Left ventricle myocardium inferior (tissue), 1 donor: ENCODE measurements around the gene SNX1. TPM values are rescaled to one million over a fixed set of nuclear protein-coding genes. Genes with fewer than 3 reads are reported as not detected.

Source experiments
- DNase-seq: peaks from one replicate; pipeline ENCODE4 v3.0.0-alpha.2; 2020
- H3K27ac ChIP-seq: fragments of 200-600 bp; replicated peaks from 2 replicates; pipeline ENCODE4 v1.8.0; 2021
- H3K27me3 ChIP-seq: fragments of 200-600 bp; 2 replicates; pipeline ENCODE4 v1.8.0; 2021; ENCODE audit warnings: low read depth
- H3K36me3 ChIP-seq: fragments of 200-600 bp; 2 replicates; pipeline ENCODE4 v1.8.0; 2021
- H3K4me1 ChIP-seq: fragments of 200-600 bp; 2 replicates; pipeline ENCODE4 v1.8.0; 2021
- H3K4me3 ChIP-seq: fragments of 200-600 bp; 2 replicates; pipeline ENCODE4 v1.8.0; 2021; ENCODE audit warnings: mild to moderate bottlenecking, moderate library complexity
- H3K9me3 ChIP-seq: fragments of 200-600 bp; replicated peaks from 2 replicates; pipeline ENCODE4 v1.8.0; 2021
- intact Hi-C: fragments of 100-400 bp; cut with micrococcal nuclease; formaldehyde crosslinking; loops from one replicate; pipeline ENCODE4 v1.11.0; 2022
- total RNA-seq: library from RNA; stranded (reverse); fragmentation: NEBNext Ultra II Directional; extraction: Animal tissue kit (Norgen Biotek cat#: 25700); gene quantifications from one replicate; pipeline ENCODE4 v1.2.1, GENCODE V29; 2021
- TF ChIP-seq, protein P1 (sequence below): fragments of 200-600 bp; IDR thresholded peaks from 2 replicates; pipeline ENCODE4 v1.8.0; 2021; ENCODE audit warnings: antibody characterized with exemption, mild to moderate bottlenecking, borderline replicate concordance
- donor health status: DM: no; HTN: yes; CAD: no; lungs with severe emphysema.

SNX1 gene
- total RNA-seq, 1 donor from 2014 or later, result 72.1 TPM

DNA sequence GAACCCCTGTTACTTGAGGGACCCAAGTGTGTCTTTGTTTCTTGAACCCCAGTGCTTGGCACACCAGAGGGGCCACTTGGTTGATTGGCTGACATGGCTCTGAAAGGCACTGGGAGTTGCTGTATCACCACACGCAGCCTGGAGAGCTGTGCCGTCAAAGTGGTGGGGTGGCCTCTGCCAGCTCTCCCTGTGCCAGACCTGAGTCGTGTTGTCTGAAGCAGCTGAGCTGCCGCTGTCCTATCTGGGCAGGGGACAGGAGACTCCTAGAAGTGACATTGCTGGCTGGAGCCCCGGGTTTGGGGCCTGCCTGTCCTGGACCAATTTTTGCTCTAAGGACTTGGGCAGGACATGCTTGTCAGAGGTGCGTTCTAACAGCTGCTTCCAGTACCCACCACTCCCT is 50.3 kb downstream of the SNX1 start:
- no peak overlapping the region for H3K4me3 ChIP-seq
- peak overlapping the region; percentile 78 for H3K27ac ChIP-seq
- H3K4me1 ChIP-seq, result peaks cover 22% of the 10 kb centered on the region
- peaks cover 25% of the 10 kb centered on the region for H3K36me3 ChIP-seq
- TF ChIP-seq, protein P1, sequence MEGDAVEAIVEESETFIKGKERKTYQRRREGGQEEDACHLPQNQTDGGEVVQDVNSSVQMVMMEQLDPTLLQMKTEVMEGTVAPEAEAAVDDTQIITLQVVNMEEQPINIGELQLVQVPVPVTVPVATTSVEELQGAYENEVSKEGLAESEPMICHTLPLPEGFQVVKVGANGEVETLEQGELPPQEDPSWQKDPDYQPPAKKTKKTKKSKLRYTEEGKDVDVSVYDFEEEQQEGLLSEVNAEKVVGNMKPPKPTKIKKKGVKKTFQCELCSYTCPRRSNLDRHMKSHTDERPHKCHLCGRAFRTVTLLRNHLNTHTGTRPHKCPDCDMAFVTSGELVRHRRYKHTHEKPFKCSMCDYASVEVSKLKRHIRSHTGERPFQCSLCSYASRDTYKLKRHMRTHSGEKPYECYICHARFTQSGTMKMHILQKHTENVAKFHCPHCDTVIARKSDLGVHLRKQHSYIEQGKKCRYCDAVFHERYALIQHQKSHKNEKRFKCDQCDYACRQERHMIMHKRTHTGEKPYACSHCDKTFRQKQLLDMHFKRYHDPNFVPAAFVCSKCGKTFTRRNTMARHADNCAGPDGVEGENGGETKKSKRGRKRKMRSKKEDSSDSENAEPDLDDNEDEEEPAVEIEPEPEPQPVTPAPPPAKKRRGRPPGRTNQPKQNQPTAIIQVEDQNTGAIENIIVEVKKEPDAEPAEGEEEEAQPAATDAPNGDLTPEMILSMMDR, result no peak
- H3K27me3 ChIP-seq, result no peaks in the 10 kb centered on the region
- H3K9me3 ChIP-seq, result no peaks in the 10 kb centered on the region
- intact Hi-C loops, result no loop called here
- DNase-seq, result peak; percentile 63

DNA sequence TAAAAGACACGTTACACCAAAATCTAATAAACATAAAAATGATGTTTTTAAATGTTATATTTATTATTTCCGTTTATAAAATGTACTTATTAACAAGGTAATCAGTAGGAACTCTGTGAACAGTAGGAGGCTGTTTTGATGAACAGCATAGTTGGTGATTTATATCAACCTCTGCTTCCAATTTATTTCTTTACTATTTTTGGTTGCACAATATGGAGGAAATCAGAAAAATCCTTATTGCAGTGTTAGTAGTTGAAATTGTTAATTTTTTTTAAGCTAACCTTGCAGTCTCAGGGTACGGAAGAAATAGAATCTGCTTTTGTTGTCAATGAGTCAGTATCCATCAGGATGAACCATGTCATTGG is 50.7 kb downstream of the SNX1 start:
- peaks cover 2% of the 10 kb centered on the region for H3K27me3 ChIP-seq
- no peak for DNase-seq
- intact Hi-C loops, result no loop called here
- H3K4me1 ChIP-seq, result peaks cover 26% of the 10 kb centered on the region
- H3K9me3 ChIP-seq, result no peaks in the 10 kb centered on the region
- H3K36me3 ChIP-seq, result peaks cover 25% of the 10 kb centered on the region
- H3K27ac ChIP-seq, result peak overlapping the region; percentile 78
- no peak overlapping the region for H3K4me3 ChIP-seq
- TF ChIP-seq, protein P1, result no peak

DNA sequence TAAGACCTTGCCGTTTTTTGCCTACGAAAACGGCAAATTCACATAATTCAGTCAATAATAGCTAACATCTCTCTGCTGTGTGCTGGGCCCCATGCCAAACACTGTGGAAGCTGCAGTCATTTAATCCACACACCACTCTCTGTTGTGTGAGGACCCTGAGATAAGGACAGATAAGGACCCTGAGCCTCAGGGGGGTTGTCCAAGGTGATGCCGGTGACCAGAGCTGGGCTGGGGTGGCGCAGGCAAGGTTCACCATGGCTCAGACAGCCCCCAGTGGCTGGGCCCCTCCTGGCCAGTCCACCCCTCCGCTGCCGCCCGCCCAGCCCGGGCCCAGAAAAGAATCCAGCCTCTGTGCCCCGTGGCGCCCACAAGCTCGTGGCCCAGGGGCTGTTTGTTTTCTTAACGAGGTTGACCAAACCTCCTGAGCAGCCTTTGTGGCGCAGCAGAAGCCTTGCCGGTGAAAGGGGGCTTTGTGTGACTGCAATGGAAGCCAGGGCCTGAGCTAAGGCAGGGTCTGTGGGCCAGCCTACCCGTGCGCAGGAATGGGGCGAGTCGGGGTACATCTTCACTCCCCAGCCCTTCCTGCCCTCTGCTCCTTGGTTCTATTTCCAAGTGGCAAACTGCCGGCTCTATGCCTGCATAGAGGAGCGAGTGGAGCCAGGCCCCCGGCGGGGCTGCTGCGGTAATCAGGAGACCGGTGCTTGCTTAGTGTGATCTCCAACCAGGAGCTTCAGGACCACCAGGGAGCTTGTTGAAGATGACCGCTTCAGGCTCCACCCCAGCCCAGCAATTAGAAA is 51.3 kb downstream of the SNX1 start:
- Histone ChIP-seq H3K4me3 (no peak overlapping the region), H3K4me1 (peaks cover 32% of the 10 kb centered on the region), H3K9me3 (no peaks in the 10 kb centered on the region), H3K36me3 (peaks cover 25% of the 10 kb centered on the region), H3K27ac (peak overlapping the region; percentile 78), H3K27me3 (peaks cover 8% of the 10 kb centered on the region)
- intact Hi-C loops, result no loop called here
- DNase-seq, result no peak
- TF ChIP-seq, protein P1, result no peak

DNA sequence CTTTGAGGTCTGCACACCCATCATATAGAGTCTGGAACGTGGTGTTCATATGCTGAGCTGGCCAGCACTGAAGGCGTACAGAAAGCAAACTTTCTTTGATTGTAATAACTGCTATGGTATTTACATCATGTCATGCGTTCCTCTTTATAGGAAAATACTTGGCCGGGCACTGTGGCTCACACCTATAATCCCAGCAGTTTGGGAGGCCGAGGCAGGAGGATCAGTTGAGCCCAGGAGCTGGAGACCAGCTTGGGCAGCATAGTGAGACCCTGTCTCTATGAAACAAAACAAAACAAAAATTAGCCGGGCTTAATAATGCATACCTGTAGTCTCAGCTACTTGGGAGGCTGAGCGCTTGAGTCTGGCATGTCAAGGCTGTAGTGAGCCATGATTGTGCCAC is 52.4 kb downstream of the SNX1 start:
- Histone ChIP-seq H3K9me3 (no peaks in the 10 kb centered on the region), H3K27ac (no peak overlapping the region), H3K4me3 (no peak overlapping the region), H3K4me1 (peaks cover 43% of the 10 kb centered on the region), H3K27me3 (peaks cover 19% of the 10 kb centered on the region), H3K36me3 (peaks cover 23% of the 10 kb centered on the region)
- intact Hi-C loops, result no loop called here
- no peak for DNase-seq
- TF ChIP-seq, protein P1, result no peak

DNA sequence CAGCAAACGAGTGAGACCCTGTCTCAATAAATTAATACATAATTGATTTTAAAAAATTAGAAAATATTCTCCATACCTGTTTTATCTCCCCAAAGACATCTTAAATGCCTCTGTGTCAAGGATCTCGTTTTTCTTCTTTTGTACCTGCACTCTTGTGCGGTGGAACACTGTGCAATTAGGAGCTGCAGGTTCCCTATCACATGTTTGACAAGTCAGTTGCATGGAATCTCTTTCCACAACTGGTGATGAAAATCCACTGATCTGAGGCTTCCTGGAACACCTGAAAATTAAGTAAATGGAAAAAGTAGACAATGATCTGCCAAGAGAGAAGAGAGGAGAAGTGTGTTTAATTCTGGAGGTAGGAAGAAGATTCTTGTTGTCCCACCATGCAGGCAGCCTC is 52.8 kb downstream of the SNX1 start:
- Histone ChIP-seq H3K27ac (no peak overlapping the region), H3K4me1 (peaks cover 47% of the 10 kb centered on the region), H3K9me3 (no peaks in the 10 kb centered on the region), H3K36me3 (peaks cover 18% of the 10 kb centered on the region), H3K27me3 (peaks cover 21% of the 10 kb centered on the region), H3K4me3 (no peak overlapping the region)
- TF ChIP-seq, protein P1, result no peak
- intact Hi-C loops, result no loop called here
- DNase-seq, result no peak
